ENCODE results near the gene AQP1. TPM values are rescaled to one million over a fixed set of nuclear protein-coding genes. Genes with fewer than 3 reads are reported as not detected.

AQP1 gene
- polyA plus RNA-seq, 3 donors, result 0.03 TPM; not detected in 2

- Histone ChIP-seq H4K20me1 (ENCODE audit: insufficient read depth, low read length) (no peaks in the 10 kb centered on the region), H3K4me3 (replicated peaks in 1 of 3; ENCODE audit: low read depth in 2 of 3, low read length in 3 of 3) (no peak overlapping the region), H3K27ac (ENCODE audit: low read depth in 1 of 2, low read length in 2 of 2) (no peak overlapping the region), H3K27me3 (ENCODE audit: control insufficient read depth in 2 of 2, insufficient read depth in 2 of 2, low read length in 2 of 2) (no peaks in the 10 kb centered on the region), H3K9ac (ENCODE audit: insufficient read depth, low read length, poor library complexity, severe bottlenecking) (no peak overlapping the region), H3K36me3 (replicated peaks in 1 of 2; ENCODE audit: control insufficient read depth in 1 of 2, insufficient read depth in 2 of 2, low read length in 2 of 2) (no peaks in the 10 kb centered on the region), H2AFZ (ENCODE audit: insufficient read depth, low read depth, low read length, poor library complexity, severe bottlenecking) (no peak overlapping the region), H3K79me2 (ENCODE audit: insufficient read depth, low read length) (no peaks in the 10 kb centered on the region), H3K4me1 (ENCODE audit: control insufficient read depth in 1 of 2, insufficient read depth in 2 of 2, low read length in 2 of 2) (no peaks in the 10 kb centered on the region), H3K9me3 (replicated peaks in 1 of 2; ENCODE audit: control insufficient read depth in 1 of 2, insufficient read depth in 1 of 2, low read length in 2 of 2) (peaks cover 0 to 3% of the 10 kb centered on the region in 2 donors), H3K4me2 (replicated peaks; ENCODE audit: extremely low read depth, low read length, poor library complexity, severe bottlenecking) (no peak overlapping the region)
- no peak overlapping the region for H3K4me3 Mint-ChIP-seq
- no peak for DNase-seq
- intact Hi-C loops (cut with micrococcal nuclease), result no loop called here
- WGBS (ENCODE audit: insufficient coverage), result 100% methylated on average over 4 of the region's 5 CpGs
- TF ChIP-seq, protein P1, sequence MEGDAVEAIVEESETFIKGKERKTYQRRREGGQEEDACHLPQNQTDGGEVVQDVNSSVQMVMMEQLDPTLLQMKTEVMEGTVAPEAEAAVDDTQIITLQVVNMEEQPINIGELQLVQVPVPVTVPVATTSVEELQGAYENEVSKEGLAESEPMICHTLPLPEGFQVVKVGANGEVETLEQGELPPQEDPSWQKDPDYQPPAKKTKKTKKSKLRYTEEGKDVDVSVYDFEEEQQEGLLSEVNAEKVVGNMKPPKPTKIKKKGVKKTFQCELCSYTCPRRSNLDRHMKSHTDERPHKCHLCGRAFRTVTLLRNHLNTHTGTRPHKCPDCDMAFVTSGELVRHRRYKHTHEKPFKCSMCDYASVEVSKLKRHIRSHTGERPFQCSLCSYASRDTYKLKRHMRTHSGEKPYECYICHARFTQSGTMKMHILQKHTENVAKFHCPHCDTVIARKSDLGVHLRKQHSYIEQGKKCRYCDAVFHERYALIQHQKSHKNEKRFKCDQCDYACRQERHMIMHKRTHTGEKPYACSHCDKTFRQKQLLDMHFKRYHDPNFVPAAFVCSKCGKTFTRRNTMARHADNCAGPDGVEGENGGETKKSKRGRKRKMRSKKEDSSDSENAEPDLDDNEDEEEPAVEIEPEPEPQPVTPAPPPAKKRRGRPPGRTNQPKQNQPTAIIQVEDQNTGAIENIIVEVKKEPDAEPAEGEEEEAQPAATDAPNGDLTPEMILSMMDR (IDR thresholded peaks at IDR 0.05), result no peak
- H3K36me3 Mint-ChIP-seq, result no peaks in the 10 kb centered on the region
- H3K4me1 Mint-ChIP-seq, result no peaks in the 10 kb centered on the region
- no peak overlapping the region for H3K27ac Mint-ChIP-seq
- no peaks in the 10 kb centered on the region for H3K27me3 Mint-ChIP-seq (ENCODE audit: low read depth in 3 of 3)
- peaks cover 0 to 3% (median 0%) of the 10 kb centered on the region in 7 donors for H3K9me3 Mint-ChIP-seq
These were observed 40.0 kb upstream of the AQP1 start for GRCh38 chr7:30871655-30872054.

GRCh38 chr7:30873207-30873606, 38.4 kb upstream of the AQP1 start:
- Mint-ChIP-seq H3K9me3 (peaks cover 0 to 2% (median 0%) of the 10 kb centered on the region in 7 donors), H3K4me1 (no peaks in the 10 kb centered on the region), H3K36me3 (no peaks in the 10 kb centered on the region), H3K4me3 (no peak overlapping the region), H3K27me3 (ENCODE audit: low read depth in 3 of 3) (peaks cover 0 to 2% (median 0%) of the 10 kb centered on the region in 3 donors), H3K27ac (no peak overlapping the region)
- no peak overlapping the region for H3K4me3 ChIP-seq (replicated peaks in 1 of 3; ENCODE audit: low read depth in 2 of 3, low read length in 3 of 3)
- H3K9ac ChIP-seq (ENCODE audit: insufficient read depth, low read length, poor library complexity, severe bottlenecking), result no peak overlapping the region
- no peaks in the 10 kb centered on the region for H3K27me3 ChIP-seq (ENCODE audit: control insufficient read depth in 2 of 2, insufficient read depth in 2 of 2, low read length in 2 of 2)
- H3K27ac ChIP-seq (ENCODE audit: low read depth in 1 of 2, low read length in 2 of 2), result no peak overlapping the region
- no peaks in the 10 kb centered on the region for H4K20me1 ChIP-seq (ENCODE audit: insufficient read depth, low read length)
- TF ChIP-seq, protein P1 (IDR thresholded peaks at IDR 0.05), result no peak
- H3K4me1 ChIP-seq (ENCODE audit: control insufficient read depth in 1 of 2, insufficient read depth in 2 of 2, low read length in 2 of 2), result no peaks in the 10 kb centered on the region
- DNase-seq, result no peak
- whole genome bisulfite sequencing (ENCODE audit: insufficient coverage), result no CpG with 5 or more reads among the region's 2 CpGs
- H3K36me3 ChIP-seq (replicated peaks in 1 of 2; ENCODE audit: control insufficient read depth in 1 of 2, insufficient read depth in 2 of 2, low read length in 2 of 2), result no peaks in the 10 kb centered on the region
- no peak overlapping the region for H2AFZ ChIP-seq (ENCODE audit: insufficient read depth, low read depth, low read length, poor library complexity, severe bottlenecking)
- H3K4me2 ChIP-seq (replicated peaks; ENCODE audit: extremely low read depth, low read length, poor library complexity, severe bottlenecking), result no peak overlapping the region
- intact Hi-C loops (cut with micrococcal nuclease), result no loop called here
- H3K79me2 ChIP-seq (ENCODE audit: insufficient read depth, low read length), result no peaks in the 10 kb centered on the region
- peaks cover 0 to 3% of the 10 kb centered on the region in 2 donors for H3K9me3 ChIP-seq (replicated peaks in 1 of 2; ENCODE audit: control insufficient read depth in 1 of 2, insufficient read depth in 1 of 2, low read length in 2 of 2)

Data from CD14-positive monocyte (primary cell).